PC-9 (cell line): ENCODE data around the gene USP31. TPM values are rescaled to one million over a fixed set of nuclear protein-coding genes. Genes with fewer than 3 reads are reported as not detected.

Experiments
- BruUV-seq: library from RNA; stranded (reverse); fragments of 400-500 nt; replicated peaks from 2 replicates; lab custom pipeline; 2021; lab: Mats Ljungman, UMichigan
- CTCF ChIA-PET: fragments of 300-600 bp; sonication (Branson Sonifier 250); formaldehyde crosslinking; loops from one replicate; lab custom pipeline; 2022; ENCODE audit warnings: antibody characterized with exemption; lab: Charles Lee
- POLR2A ChIA-PET: fragments of 300-600 bp; sonication (Branson Sonifier 250); formaldehyde crosslinking; loops from one replicate; lab custom pipeline; 2022; ENCODE audit warnings: antibody characterized with exemption; ENCODE audit not compliant: unreplicated experiment; lab: Charles Lee
- DNase-seq, 2 experiments: peaks; one replicate each; pipeline versions ENCODE4 v3.0.0 to v3.0.0-alpha.2; 2015 to 2022; ENCODE audit warnings: mixed read lengths in 1 of 2
- H2AFZ ChIP-seq: fragments of 200-600 bp; sonication (generic); 2 replicates; pipeline ENCODE4 v1.8.1; 2017; ENCODE audit warnings: antibody characterized with exemption
- H3F3A ChIP-seq: fragments of 200-600 bp; sonication (generic); 2 replicates; pipeline ENCODE4 v1.8.1; 2017; ENCODE audit warnings: antibody characterized with exemption, mild to moderate bottlenecking, low read depth; ENCODE audit not compliant: insufficient read depth
- H3K27ac ChIP-seq: fragments of 200-600 bp; sonication (generic); 2 replicates; pipeline ENCODE4 v1.6.1; 2016; ENCODE audit warnings: mixed run types
- H3K27me3 ChIP-seq: fragments of 200-600 bp; sonication (generic); 2 replicates; pipeline ENCODE4 v1.6.1; 2016; ENCODE audit warnings: low read depth, mixed run types; ENCODE audit not compliant: insufficient read depth
- H3K36me3 ChIP-seq: fragments of 200-600 bp; sonication (generic); 2 replicates; pipeline ENCODE4 v1.6.1; 2016; ENCODE audit warnings: low read depth, mixed run types
- H3K4me1 ChIP-seq: fragments of 200-600 bp; sonication (generic); replicated peaks from 2 replicates; pipeline ENCODE4 v1.6.1; 2016; ENCODE audit warnings: mixed run types; ENCODE audit not compliant: insufficient read depth
- H3K4me2 ChIP-seq: fragments of 200-600 bp; sonication (generic); 2 replicates; pipeline ENCODE4 v1.6.1; 2017; ENCODE audit warnings: mixed run types
- H3K4me3 ChIP-seq: fragments of 200-600 bp; sonication (generic); 2 replicates; pipeline ENCODE4 v1.6.1; 2016; ENCODE audit warnings: mixed run types
- H3K79me2 ChIP-seq: fragments of 200-600 bp; sonication (generic); 2 replicates; pipeline ENCODE4 v1.6.1; 2017; ENCODE audit warnings: low read depth, mixed run types
- H3K9me2 ChIP-seq: fragments of 200-600 bp; sonication (generic); 2 replicates; pipeline ENCODE4 v1.8.1; 2017; ENCODE audit warnings: mild to moderate bottlenecking; ENCODE audit not compliant: insufficient read depth
- H3K9me3 ChIP-seq: fragments of 200-600 bp; sonication (generic); 2 replicates; pipeline ENCODE4 v1.8.1; 2016; ENCODE audit warnings: low read depth; ENCODE audit not compliant: insufficient read depth
- H4K20me1 ChIP-seq: fragments of 200-600 bp; sonication (generic); 2 replicates; pipeline ENCODE4 v1.8.1; 2017; ENCODE audit not compliant: insufficient read depth
- EZH2 ChIP-seq: fragments of 200-600 bp; sonication (generic); IDR thresholded peaks from 2 replicates; pipeline ENCODE4 v1.8.0; 2017; ENCODE audit warnings: antibody characterized with exemption, low read depth
- intact Hi-C: fragments of 100-400 bp; cut with micrococcal nuclease; formaldehyde crosslinking; loops from one replicate; pipeline ENCODE4 v1.10.0; 2022; ENCODE audit not compliant: unreplicated experiment
- total RNA-seq: library from RNA; stranded (reverse); gene quantifications from 2 replicates; pipeline ENCODE4 v1.2.3, GENCODE V29; 2021
- TF ChIP-seq, protein P1 (sequence below): fragments of 200-600 bp; sonication (generic); conservative IDR thresholded peaks from 2 replicates; pipeline ENCODE4 v1.6.1; 2017; ENCODE audit warnings: mixed run types, antibody characterized with exemption, mild to moderate bottlenecking, moderate library complexity

Gene USP31
- total RNA-seq, 1 experiment from 2014 or later: 12.1 TPM

DNA sequence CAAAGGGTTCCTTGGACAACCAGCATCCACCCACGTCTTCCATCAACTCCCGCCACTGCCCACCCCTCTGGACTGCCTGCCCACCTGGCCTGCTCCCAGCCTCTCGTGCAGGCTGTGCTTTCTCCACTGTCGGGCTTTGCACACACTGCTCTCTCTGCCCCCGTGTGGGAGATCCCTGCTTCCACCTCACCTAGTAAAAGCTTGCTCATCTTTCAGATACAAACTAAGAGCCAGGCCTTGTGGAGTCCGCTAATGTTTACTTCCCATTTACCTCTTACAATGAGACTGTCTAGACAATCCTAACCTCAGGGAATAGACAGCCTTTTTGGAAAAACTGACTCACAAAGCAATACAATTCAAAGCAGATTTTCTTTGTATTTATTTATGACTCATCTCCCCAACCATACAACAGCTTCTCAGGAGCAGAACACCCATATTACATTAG lies 67.6 kb downstream of the USP31 start:
- no peak for DNase-seq

DNA sequence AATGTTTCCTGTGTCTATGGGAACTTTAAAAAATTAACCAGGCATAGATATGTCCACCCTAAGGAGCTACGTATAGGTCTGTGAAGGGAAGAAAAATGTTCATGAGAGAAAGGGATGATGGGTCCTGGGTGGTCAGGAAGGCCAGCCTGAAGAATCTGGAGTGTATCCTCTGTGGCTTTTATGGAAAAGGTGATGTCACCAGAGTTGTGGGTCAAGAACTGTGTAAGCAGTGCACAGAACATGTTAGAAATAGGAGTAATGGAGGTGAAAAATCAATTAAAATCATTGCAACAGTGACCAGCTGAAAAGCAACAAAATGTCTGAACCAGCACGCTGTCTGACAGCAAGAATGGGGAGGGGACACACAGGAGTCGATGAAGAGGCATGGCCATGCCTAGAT lies 68.5 kb downstream of the USP31 start:
- Histone ChIP-seq H3K9me2 (no peaks in the 10 kb centered on the region), H3K4me1 (no peaks in the 10 kb centered on the region), H2AFZ (no peak overlapping the region), H3K27ac (no peak overlapping the region), H3K4me3 (no peak overlapping the region), H3K9me3 (no peaks in the 10 kb centered on the region), H4K20me1 (no peaks in the 10 kb centered on the region), H3K36me3 (no peaks in the 10 kb centered on the region), H3K4me2 (no peak overlapping the region), H3K79me2 (no peaks in the 10 kb centered on the region), H3K27me3 (no peaks in the 10 kb centered on the region), H3F3A (no peaks in the 10 kb centered on the region; the same call in 1 of the 2 replicates)
- DNase-seq: no peak
- ChIA-PET CTCF (no interaction called here), POLR2A (no interaction called here)
- intact Hi-C loops: no loop called here
- no TSS peak for BruUV-seq
- TF ChIP-seq, protein P1, sequence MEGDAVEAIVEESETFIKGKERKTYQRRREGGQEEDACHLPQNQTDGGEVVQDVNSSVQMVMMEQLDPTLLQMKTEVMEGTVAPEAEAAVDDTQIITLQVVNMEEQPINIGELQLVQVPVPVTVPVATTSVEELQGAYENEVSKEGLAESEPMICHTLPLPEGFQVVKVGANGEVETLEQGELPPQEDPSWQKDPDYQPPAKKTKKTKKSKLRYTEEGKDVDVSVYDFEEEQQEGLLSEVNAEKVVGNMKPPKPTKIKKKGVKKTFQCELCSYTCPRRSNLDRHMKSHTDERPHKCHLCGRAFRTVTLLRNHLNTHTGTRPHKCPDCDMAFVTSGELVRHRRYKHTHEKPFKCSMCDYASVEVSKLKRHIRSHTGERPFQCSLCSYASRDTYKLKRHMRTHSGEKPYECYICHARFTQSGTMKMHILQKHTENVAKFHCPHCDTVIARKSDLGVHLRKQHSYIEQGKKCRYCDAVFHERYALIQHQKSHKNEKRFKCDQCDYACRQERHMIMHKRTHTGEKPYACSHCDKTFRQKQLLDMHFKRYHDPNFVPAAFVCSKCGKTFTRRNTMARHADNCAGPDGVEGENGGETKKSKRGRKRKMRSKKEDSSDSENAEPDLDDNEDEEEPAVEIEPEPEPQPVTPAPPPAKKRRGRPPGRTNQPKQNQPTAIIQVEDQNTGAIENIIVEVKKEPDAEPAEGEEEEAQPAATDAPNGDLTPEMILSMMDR: no peak

More for the DNA sequence above, 67.6 kb downstream of the USP31 start:
- no peaks in the 10 kb centered on the region for H3K9me3 ChIP-seq
- TF ChIP-seq EZH2: no peak
- TF ChIP-seq, protein P1: no peak
- no peak overlapping the region for H3K27ac ChIP-seq
- no peak overlapping the region for H2AFZ ChIP-seq
- no peaks in the 10 kb centered on the region for H3K79me2 ChIP-seq
- no peak overlapping the region for H3K4me2 ChIP-seq
- H3K9me2 ChIP-seq: no peaks in the 10 kb centered on the region
- H3K27me3 ChIP-seq: no peaks in the 10 kb centered on the region
- no peaks in the 10 kb centered on the region for H3K4me1 ChIP-seq
- ChIA-PET CTCF (no interaction called here), POLR2A (no interaction called here)
- no peak overlapping the region for H3K4me3 ChIP-seq
- H3F3A ChIP-seq: no peaks in the 10 kb centered on the region; the same call in 1 of the 2 replicates
- H4K20me1 ChIP-seq: no peaks in the 10 kb centered on the region
- BruUV-seq: no TSS peak
- no peaks in the 10 kb centered on the region for H3K36me3 ChIP-seq
- intact Hi-C loops: no loop called here

DNA sequence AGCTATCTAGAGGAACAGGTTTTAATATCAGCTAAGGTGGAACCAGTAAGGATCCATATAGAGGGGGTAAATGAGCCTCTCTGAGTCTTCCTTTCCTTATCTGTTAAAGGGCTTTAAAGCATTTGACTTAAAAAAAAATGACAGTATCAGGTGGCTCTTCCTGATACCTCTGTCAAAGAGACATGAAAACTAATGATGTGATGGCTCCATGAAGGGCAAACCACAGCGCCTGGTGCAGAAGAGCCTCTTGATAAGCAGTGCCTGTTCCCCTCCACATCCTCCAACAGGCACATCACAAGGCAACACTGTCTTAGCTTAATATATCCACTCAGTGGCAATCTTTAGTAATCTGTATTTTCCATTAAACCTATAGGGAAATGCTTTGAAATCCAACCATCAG lies 68.9 kb downstream of the USP31 start:
- Histone ChIP-seq H3K4me3 (no peak overlapping the region), H3K27me3 (no peaks in the 10 kb centered on the region), H4K20me1 (no peaks in the 10 kb centered on the region), H3K9me3 (no peaks in the 10 kb centered on the region), H3K4me2 (no peak overlapping the region), H2AFZ (no peak overlapping the region), H3K36me3 (no peaks in the 10 kb centered on the region), H3F3A (no peaks in the 10 kb centered on the region; the same call in 1 of the 2 replicates), H3K9me2 (no peaks in the 10 kb centered on the region), H3K4me1 (no peaks in the 10 kb centered on the region), H3K27ac (no peak overlapping the region), H3K79me2 (no peaks in the 10 kb centered on the region)
- DNase-seq: no peak
- ChIA-PET CTCF (no interaction called here), POLR2A (no interaction called here)
- intact Hi-C loops: no loop called here
- BruUV-seq: no TSS peak
- no peak for TF ChIP-seq EZH2
- TF ChIP-seq, protein P1: no peak
